Gastroesophageal sphincter (tissue), 2 donors: ENCODE results near the gene CARS1.
A peak's percentile ranks its signal among the peaks of the same experiment; 100 is the strongest.

ENCODE experiments used
- EP300 ChIP-seq: sonication (generic); formaldehyde crosslinking; IDR thresholded peaks from one replicate; pipeline ENCODE4 v1.6.1; 2017; ENCODE audit warnings: antibody characterized with exemption, mild to moderate bottlenecking
- POLR2AphosphoS5 ChIP-seq: sonication (generic); formaldehyde crosslinking; IDR thresholded peaks from one replicate; pipeline ENCODE4 v1.6.1; 2017; ENCODE audit warnings: antibody characterized with exemption

- TF ChIP-seq EP300 (no peak), POLR2AphosphoS5 (peak; percentile 24)
Observed at GRCh38 chr11:3073029-3073435, 15.8 kb upstream of the CARS1 start.
